GM19193 (cell line): ENCODE data around the gene ADA.

Source experiments
- POLR2A ChIP-seq: IDR thresholded peaks from 4 replicates; pipeline ENCODE4 v1.6.1; 2011; ENCODE audit not compliant: insufficient read depth, insufficient read length; ENCODE audit errors: extremely low read depth

ADA gene

DNA sequence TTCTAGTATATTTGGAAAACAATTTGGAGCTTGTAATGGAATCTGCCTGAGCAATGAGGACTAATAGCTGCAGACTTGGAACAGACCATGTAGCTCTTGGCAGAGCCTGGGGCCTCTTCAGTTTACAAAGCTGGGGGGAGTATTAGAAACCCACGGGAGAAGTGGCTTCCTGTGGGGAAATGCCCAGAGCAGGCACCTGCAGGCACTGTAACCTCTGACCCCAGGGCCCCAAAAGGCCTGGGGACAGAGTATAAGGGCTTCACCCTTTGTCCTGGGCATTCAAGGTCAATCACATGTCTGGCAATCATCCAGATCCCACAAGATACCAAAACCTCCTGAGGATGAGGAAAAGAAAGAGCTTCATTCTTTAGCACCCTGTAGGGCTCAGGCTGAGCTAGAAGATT is 49.7 kb downstream of the ADA start:
- TF ChIP-seq POLR2A = no peak

DNA sequence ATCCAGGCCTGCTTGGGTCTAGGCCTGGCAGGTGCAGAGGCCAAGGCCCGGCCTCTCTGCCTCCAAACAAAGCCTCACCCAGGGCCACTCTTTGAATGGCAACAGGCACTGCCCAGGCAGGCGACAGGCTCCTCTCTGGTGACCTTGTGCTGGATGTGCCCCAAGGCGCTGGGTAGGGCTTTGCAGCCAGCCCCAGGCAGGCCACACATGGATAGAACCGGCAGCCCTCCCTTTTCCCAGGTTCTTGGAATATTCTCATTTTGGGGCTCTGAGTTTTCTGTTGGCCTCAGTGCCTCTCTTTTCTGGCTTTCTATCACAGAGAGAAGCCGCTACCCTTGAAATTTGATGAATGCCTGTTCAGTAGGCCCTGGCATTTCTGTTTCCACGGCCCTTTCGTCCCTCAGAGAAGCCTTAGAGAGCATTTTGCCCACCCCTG is 50.2 kb downstream of the ADA start:
- TF ChIP-seq POLR2A = no peak

DNA sequence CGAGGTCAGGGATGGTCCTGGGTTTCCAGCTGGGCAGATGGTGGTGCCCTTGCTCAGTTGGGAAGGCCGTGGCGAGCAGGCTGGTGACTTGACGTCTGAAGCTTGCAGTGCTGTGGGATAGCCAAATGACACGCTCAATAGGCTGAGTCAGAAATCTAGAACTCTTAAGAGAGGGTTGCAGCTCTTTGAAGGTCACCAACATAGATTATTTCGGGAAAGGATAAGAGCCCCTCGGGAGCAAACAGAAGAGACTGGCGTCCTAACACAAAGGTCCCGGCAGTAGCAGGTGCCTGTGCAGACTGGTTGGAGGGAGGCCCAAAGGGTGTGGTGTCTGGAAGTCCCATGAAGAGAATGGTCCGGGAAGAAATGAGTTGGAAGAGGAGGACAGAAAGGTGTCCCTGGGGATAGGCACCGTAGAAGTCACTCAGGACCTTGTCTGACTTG is 50.7 kb downstream of the ADA start:
- TF ChIP-seq POLR2A = no peak

DNA sequence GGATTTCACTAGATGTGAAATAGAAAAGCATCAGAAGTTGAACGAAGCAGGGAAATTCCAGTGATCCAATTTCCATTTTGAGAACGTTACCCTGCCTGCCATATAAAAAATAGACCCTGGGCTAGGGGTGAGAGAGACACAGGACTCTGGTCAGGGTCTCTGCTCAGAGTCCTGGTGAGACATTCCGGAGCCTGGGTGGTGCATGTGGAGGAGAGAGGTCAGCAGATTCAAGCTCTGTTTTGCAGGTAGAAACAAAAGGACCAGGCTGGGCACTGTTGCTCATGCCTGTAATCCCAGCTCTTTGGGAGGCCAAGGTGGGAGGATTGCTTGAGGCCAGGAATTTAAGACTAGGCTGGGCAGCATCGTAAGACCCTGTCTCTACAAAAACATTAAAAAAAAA is 51.2 kb downstream of the ADA start:
- TF ChIP-seq POLR2A = no peak

DNA sequence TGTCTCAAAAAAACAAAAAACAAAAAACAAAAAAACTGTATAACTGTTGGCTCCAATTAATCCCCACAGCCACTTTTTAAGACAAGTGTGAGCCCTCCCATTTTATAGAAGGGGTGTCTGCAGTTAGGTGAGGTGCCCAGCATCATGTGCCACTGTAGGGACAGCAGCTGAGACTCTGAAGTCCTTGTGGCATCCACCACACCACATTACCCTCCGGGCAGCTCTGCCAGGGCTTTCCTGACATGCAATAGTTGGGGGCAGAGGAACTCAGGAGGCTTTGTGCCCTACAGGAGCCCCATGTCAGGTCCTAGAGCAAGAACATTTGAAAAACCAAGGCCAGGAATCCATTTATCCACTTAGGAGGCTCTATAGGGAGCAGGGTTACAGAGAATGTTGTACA is 51.8 kb downstream of the ADA start:
- no peak for TF ChIP-seq POLR2A

DNA sequence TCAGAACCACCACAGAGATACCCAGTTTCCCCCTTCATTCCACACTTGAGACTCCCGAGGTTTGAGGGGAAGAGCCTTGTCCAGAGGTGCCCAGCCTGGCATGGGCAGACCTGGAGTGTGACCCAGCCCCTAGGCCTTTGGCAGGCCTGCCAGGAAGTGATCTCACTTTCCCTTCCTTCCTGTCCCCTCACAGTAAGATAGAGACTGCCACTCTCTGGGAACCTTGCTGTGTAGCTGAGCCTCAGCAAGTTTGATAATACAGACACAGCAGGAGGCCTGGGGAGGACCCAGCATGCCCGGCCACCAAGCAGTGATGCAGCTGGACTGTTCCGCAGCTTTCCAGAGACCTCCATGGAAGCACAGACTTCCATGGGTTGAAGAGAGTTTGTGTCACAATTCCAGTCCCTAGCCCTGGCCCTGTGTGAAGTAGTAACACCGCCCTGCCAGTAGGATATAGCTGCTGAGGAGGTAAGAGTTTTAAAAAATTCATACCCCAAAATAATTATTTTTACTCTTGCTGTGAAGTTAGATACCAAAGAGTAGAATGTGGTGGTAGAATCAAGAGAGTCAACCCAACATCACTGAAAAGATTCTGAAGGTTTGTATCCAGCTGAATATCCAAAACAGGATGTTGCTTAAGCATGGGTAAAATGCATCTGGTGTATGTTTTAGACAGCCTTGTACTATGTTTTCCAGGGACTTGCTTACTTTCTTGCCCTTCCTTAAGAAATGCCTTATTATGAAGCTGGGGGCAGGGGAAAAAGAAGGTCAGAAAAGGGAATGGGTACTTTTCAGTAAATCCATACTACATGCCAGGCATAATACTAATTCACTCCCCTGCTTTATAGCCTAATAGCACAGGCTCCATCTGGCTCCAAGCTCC is 52.8 kb downstream of the ADA start:
- peak; percentile 55 for TF ChIP-seq POLR2A

DNA sequence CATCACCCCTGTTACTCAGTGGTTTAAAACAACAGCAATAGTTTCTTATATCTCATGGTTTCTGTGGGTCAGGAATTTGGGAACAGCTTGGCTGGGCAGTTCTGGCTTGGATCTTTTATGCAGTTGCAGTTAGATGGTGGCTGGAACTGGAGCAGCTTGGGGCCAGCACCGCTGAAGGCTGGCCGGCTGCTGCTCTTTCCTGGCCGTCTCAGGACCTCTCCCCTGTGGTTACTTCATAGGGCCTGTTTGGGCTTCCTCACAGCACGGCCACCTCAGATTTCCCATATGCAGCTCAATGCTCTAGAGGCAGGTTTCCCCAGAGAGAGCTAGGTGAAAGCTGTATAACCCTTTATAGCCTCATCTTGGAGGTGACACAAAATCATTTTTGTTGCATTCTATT is 53.6 kb downstream of the ADA start:
- TF ChIP-seq POLR2A = no peak

DNA sequence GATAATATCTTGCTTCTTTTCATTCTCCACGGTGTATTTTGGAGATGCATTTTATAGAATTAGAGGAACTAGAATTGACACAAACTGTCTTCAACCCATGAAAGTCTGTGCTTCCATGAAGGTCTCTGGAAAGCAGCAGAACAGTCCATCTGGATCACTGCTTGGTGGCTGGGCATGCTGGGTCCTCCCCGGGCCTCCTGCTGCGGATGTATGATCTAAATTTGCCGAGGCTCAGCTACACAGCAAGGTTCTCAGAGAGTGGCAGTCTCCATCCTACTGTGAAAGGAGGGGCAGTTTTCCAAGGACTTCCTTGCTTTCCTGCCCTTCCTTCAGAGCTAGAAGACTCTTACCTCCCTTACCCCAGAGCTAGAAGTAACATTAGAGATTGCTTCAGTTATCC is 54.0 kb downstream of the ADA start:
- TF ChIP-seq POLR2A = no peak

DNA sequence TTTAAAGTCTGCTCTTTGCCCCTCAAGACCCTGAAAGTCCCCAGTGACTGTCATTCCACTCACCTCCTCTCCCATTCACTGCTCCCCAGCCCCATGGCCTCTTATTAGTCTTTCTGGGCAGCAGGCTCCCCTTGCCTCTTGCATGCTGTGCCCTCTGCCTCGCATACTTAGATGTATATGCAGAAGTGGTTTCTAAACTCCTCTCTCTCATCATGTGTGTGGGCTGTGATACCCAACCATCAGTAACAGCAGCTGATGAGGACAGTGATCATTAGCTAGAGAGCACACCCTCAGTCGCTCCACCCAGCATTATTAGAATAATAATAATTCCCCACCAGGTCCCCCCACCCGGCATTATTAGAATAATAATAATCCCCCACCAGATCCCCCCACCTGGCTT is 54.6 kb downstream of the ADA start:
- no peak for TF ChIP-seq POLR2A

DNA sequence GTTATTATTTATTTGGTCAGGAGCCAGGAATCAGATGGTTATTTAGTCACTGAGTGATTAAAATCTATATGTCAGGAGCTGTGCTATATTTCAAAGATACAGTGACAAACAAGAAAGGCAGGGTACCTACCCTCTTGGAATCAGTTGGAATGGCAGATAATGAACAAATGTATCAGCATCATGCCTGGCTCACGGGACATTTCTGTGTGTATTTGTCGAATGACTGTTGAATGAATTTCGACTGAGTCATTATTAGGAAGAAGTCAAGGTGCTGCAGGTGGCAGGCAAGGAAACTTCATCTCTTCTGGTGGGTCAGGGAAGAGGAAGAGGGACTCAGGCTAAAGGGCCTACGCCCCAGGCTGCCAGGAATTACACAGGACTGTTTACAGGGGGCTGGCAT is 55.5 kb downstream of the ADA start:
- TF ChIP-seq POLR2A = no peak

DNA sequence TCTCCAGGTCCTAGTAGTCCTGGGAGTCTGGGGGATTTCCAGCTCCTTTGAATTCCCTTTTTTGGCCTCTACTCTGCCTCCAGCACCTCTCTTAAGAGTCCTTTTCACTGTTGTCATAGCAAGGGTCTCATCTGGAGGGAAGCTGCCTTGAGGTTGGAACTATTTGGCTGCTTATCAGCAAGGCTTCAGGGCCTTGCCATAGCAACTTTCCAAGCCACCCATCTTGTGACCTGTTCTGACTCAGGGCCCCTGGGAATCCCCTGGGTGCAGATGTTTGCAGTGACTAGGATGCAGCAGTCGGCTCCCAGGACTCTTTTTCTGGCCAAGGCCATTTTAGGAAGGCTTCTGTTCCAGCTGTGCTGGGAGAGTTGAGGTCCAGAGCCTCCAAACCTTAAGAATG is 56.8 kb downstream of the ADA start:
- no peak for TF ChIP-seq POLR2A

DNA sequence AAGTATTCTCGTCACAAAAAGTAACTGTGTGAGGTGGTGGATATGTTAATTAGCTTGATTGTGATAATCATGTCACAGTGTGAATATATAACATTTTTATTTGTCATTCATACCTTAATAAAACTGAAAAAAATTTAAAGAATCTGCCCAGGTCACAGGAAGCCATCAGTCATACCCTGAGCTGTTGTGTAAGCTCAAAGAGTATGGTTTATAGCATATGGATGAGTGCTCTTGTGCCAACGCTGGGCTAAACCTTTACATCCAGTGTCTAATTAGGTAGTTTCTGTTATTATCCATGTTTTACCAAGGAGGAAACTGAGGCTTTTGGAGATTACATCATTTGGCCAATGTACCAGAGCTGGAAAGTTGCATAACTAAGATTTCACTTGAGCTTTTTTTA is 57.7 kb downstream of the ADA start:
- TF ChIP-seq POLR2A = no peak

DNA sequence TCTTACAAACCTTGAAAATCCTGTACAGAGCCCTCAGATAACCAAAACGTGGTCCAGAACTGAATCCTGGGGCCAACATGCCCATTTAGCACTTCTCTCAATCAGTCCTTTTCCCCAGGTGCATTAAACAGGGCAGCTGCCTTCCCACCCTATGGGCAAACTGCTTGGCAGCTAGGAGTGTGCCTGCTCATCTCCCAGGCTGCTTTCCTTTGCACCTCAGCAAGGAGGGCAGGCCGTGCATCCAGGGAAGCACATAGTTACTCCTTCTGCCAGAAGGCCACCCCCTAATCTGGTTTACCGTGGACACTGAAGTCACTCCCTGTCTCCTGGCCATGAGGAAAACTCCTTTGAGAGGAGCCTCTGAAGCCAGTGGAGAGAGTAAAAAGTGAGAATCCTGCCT is 59.1 kb downstream of the ADA start:
- TF ChIP-seq POLR2A = no peak

DNA sequence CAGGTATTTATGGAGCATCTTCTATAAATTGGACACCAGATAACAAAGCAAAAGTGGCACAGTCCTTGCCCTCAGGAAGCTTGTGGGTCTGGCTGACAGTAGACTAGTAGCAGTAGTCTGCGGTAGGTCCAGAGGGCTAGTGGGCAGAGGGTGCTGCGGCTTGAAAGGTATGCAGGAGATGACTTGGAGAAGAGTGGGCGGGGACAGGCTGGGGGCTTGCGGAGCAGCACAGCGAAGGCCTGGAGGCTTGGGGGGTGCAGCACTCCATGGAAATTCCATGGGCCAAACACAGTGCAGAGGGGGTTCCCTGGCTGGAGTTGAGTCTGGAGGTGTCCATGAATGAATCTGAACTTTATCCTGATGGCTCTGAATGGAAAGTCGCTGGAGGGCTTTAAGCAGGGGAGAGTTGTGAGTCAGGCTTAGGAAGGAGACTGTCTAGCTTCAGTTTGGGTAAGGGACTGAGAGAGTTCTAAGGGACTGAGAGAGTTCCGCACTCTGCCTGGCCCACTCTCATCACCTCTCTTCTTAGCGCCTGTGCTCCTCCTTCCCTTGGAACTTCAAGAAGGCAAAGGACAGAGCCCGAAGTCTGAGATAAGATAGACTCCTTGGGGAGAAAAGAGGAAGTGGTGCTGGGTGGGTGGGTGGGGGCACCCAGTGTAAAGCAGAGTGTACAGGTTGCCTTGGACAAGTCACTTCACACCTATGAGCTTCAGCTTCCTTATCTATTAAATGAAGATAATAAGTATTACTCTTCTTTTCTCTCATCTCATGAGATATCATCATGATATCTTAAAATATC is 60.3 kb downstream of the ADA start:
- TF ChIP-seq POLR2A = no peak

DNA sequence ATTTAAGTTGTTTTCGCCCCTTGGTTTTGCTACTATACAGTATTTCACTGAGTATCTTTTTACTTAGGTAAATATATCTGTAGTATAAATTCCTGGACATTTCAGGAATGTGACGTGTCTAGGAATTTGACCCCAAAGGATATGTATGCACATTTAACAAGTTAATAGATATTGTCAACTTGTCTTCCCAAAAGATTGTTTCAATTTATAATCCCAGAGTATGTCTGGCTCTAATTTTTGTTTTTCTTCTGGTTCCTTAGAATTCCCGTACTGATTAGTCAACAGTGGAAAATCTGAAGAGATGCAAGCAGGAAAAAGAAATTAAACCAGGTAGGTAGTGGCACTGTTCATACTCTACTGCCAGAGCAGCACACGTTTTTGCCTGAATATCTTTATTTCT is 62.0 kb downstream of the ADA start:
- no peak for TF ChIP-seq POLR2A
